IMR-90 (cell line): ENCODE measurements around the gene TTLL8. TPM values are rescaled to one million over a fixed set of nuclear protein-coding genes. Genes with fewer than 3 reads are reported as not detected.

ENCODE experiments used
- ATAC-seq: fragments of 200-7000 bp; cut with Tn5 transposase; 2 replicates; pipeline ENCODE4 v1.9.1; 2020; ENCODE audit warnings: low read depth, mild to moderate bottlenecking, moderate library complexity
- BruUV-seq: library from RNA; stranded (reverse); fragments of 400-500 nt; replicated peaks from 2 replicates; lab custom pipeline; 2021; lab: Mats Ljungman, UMichigan
- CTCF ChIA-PET: fragments of 300-600 bp; formaldehyde crosslinking; extraction: SDS; loops from one replicate; lab custom pipeline; 2021; ENCODE audit warnings: antibody characterized with exemption; lab: Yijun Ruan, JAX
- POLR2A ChIA-PET: fragments of 300-600 bp; sonication (Branson Sonifier 250); formaldehyde crosslinking; loops from one replicate; lab custom pipeline; 2022; ENCODE audit warnings: antibody characterized with exemption; ENCODE audit not compliant: unreplicated experiment; lab: Charles Lee
- DNase-seq: peaks from one replicate; pipeline ENCODE4 v3.0.0; 2013
- H2AFZ ChIP-seq: replicated peaks from 2 replicates; pipeline ENCODE3; 2013; ENCODE audit warnings: low read length, mild to moderate bottlenecking; ENCODE audit not compliant: poor library complexity
- H2AK5ac ChIP-seq: 2 replicates; pipeline ENCODE4 v1.6.1; 2013; ENCODE audit warnings: low read depth, low read length, inconsistent platforms
- H2AK9ac ChIP-seq: replicated peaks from 2 replicates; pipeline ENCODE3; 2013; ENCODE audit warnings: mild to moderate bottlenecking, low read depth, low read length, moderate library complexity; ENCODE audit not compliant: poor library complexity
- H2BK120ac ChIP-seq: 2 replicates; pipeline ENCODE4 v1.6.1; 2013; ENCODE audit warnings: low read depth, low read length, inconsistent platforms
- H2BK15ac ChIP-seq: 3 replicates; pipeline ENCODE4 v1.6.1; 2013; ENCODE audit warnings: low read depth, low read length, inconsistent platforms
- H2BK20ac ChIP-seq: 2 replicates; pipeline ENCODE4 v1.6.1; 2013; ENCODE audit warnings: low read depth, mild to moderate bottlenecking, inconsistent platforms, low read length, moderate library complexity
- H2BK5ac ChIP-seq: 2 replicates; pipeline ENCODE4 v1.6.1; 2013; ENCODE audit warnings: mild to moderate bottlenecking, low read depth, low read length, inconsistent platforms; ENCODE audit not compliant: poor library complexity, severe bottlenecking
- H3K14ac ChIP-seq: replicated peaks from 2 replicates; pipeline ENCODE4 v1.6.1; 2013; ENCODE audit warnings: low read depth, low read length, inconsistent platforms
- H3K18ac ChIP-seq: 2 replicates; pipeline ENCODE4 v1.6.1; 2013; ENCODE audit warnings: low read depth, low read length, control low read depth
- H3K23ac ChIP-seq: 2 replicates; pipeline ENCODE4 v1.6.1; 2013; ENCODE audit warnings: low read depth, low read length, inconsistent platforms
- H3K27ac ChIP-seq: 2 replicates; pipeline ENCODE4 v1.5.1; 2013; ENCODE audit warnings: mild to moderate bottlenecking, control low read depth, low read length; ENCODE audit not compliant: insufficient read depth
- H3K27me3 ChIP-seq: 2 replicates; pipeline ENCODE4 v1.6.1; 2013; ENCODE audit warnings: low read length; ENCODE audit not compliant: control insufficient read depth, insufficient read depth
- H3K36me3 ChIP-seq: 2 replicates; pipeline ENCODE4 v1.6.1; 2013; ENCODE audit warnings: low read length, mixed read lengths; ENCODE audit not compliant: control insufficient read depth, insufficient read depth
- H3K4ac ChIP-seq: 2 replicates; pipeline ENCODE4 v1.6.1; 2013; ENCODE audit warnings: low read depth, low read length, inconsistent platforms
- H3K4me1 ChIP-seq: 2 replicates; pipeline ENCODE4 v1.6.1; 2013; ENCODE audit warnings: low read length, mixed read lengths; ENCODE audit not compliant: control insufficient read depth, insufficient read depth
- H3K4me2 ChIP-seq: 2 replicates; pipeline ENCODE4 v1.6.1; 2013; ENCODE audit warnings: low read depth, mild to moderate bottlenecking, control low read depth, low read length, moderate library complexity
- H3K4me3 ChIP-seq: 2 replicates; pipeline ENCODE4 v1.5.1; 2013; ENCODE audit warnings: low read depth, mild to moderate bottlenecking, control low read depth, low read length, moderate library complexity; ENCODE audit not compliant: insufficient read depth
- H3K56ac ChIP-seq: 2 replicates; pipeline ENCODE4 v1.6.1; 2013; ENCODE audit warnings: low read length, inconsistent platforms; ENCODE audit not compliant: insufficient read depth; ENCODE audit errors: extremely low read depth
- H3K79me1 ChIP-seq, 2 experiments: 2 replicates each; pipeline ENCODE4 v1.6.1; 2013; ENCODE audit warnings: low read length in 2 of 2, inconsistent platforms in 1 of 2, low read depth in 1 of 2
- H3K9ac ChIP-seq: 2 replicates; pipeline ENCODE4 v1.6.1; 2013; ENCODE audit warnings: low read depth, low read length, control low read depth
- H3K9me1 ChIP-seq: 2 replicates; pipeline ENCODE4 v1.6.1; 2013; ENCODE audit warnings: low read length, inconsistent platforms; ENCODE audit not compliant: insufficient read depth
- H3K9me3 ChIP-seq: 2 replicates; pipeline ENCODE4 v1.6.1; 2013; ENCODE audit warnings: low read length; ENCODE audit not compliant: control insufficient read depth, insufficient read depth
- H4K20me1 ChIP-seq: 2 replicates; pipeline ENCODE4 v1.6.1; 2013; ENCODE audit warnings: low read length, inconsistent platforms; ENCODE audit not compliant: insufficient read depth
- H4K5ac ChIP-seq: 2 replicates; pipeline ENCODE4 v1.6.1; 2013; ENCODE audit warnings: mild to moderate bottlenecking, low read depth, low read length, control low read depth
- H4K8ac ChIP-seq, 2 experiments: 2 replicates each; pipeline ENCODE4 v1.6.1; 2013; ENCODE audit warnings: low read depth in 2 of 2, low read length in 2 of 2, control low read depth in 1 of 2, inconsistent platforms in 1 of 2
- H4K91ac ChIP-seq: 2 replicates; pipeline ENCODE4 v1.6.1; 2013; ENCODE audit warnings: low read depth, low read length, inconsistent platforms; ENCODE audit not compliant: insufficient read depth
- CHD1 ChIP-seq: IDR thresholded peaks from 2 replicates; pipeline ENCODE4 v1.6.1; 2012; ENCODE audit warnings: low read depth, low read length, improper control_type of control experiment
- ELK1 ChIP-seq: fragments of 150-350 bp; IDR thresholded peaks from 2 replicates; pipeline ENCODE4 v1.6.1; 2016; ENCODE audit warnings: low read depth, mild to moderate bottlenecking, low read length, moderate library complexity, borderline replicate concordance
- FOS ChIP-seq: fragments of 150-350 bp; IDR thresholded peaks from 2 replicates; pipeline ENCODE4 v1.6.1; 2016; ENCODE audit warnings: low read depth, low read length
- MAFK ChIP-seq: IDR thresholded peaks from 2 replicates; pipeline ENCODE4 v1.6.1; 2012; ENCODE audit warnings: low read depth, low read length, improper control_type of control experiment
- POLR2A ChIP-seq: IDR thresholded peaks from 2 replicates; pipeline ENCODE4 v1.6.1; 2012; ENCODE audit warnings: mild to moderate bottlenecking, low read depth, low read length
- RAD21 ChIP-seq: IDR thresholded peaks from 2 replicates; pipeline ENCODE4 v1.6.1; 2012; ENCODE audit warnings: low read length, improper control_type of control experiment
- RCOR1 ChIP-seq: IDR thresholded peaks from 2 replicates; pipeline ENCODE4 v1.6.1; 2012; ENCODE audit warnings: mild to moderate bottlenecking, low read length, improper control_type of control experiment; ENCODE audit not compliant: insufficient replicate concordance
- SMC3 ChIP-seq: fragments of 150-350 bp; IDR thresholded peaks from 2 replicates; pipeline ENCODE4 v1.6.1; 2016; ENCODE audit warnings: low read depth, mild to moderate bottlenecking, antibody characterized with exemption, low read length, moderate library complexity
- USF2 ChIP-seq: fragments of 150-350 bp; IDR thresholded peaks from 2 replicates; pipeline ENCODE4 v1.6.1; 2017; ENCODE audit warnings: mild to moderate bottlenecking, antibody characterized with exemption, low read length, low read depth
- WGBS, 2 experiments: methylation state at CpG; one replicate each; pipeline versions ENCODE4 v1.1.5 to v1.1.7; 2013; ENCODE audit warnings: missing lambda C conversion rate in 2 of 2; ENCODE audit not compliant: insufficient read length in 1 of 2; ENCODE audit errors: extremely low coverage in 2 of 2; 5-methylcytosine and 5-hydroxymethylcytosine counted together
- dilution Hi-C: fragments of 300-500 bp; cut with HindIII; formaldehyde crosslinking; loops from one replicate; pipeline ENCODE4 v1.14.3; 2018; ENCODE audit warnings: low sequenced_read_pairs; ENCODE audit not compliant: unreplicated experiment
- in situ Hi-C: fragments of 300-500 bp; cut with MboI; formaldehyde crosslinking; loops from 3 replicates; pipeline ENCODE4 v1.14.3; 2019; ENCODE audit warnings: low sequenced_read_pairs, inconsistent platforms, mixed read lengths
- intact Hi-C: fragments of 100-400 bp; cut with micrococcal nuclease; formaldehyde crosslinking; loops from 2 replicates; pipeline ENCODE4 v1.10.0; 2022
- polyA plus RNA-seq, 3 experiments: library from polyadenylated mRNA; depleted of rRNA; stranded (reverse); fragments of >200 nt; gene quantifications; 2 replicates each; pipeline ENCODE4 v1.2.3, GENCODE V29; 2012; ENCODE audit warnings: low replicate concordance in 1 of 3
- total RNA-seq: library from RNA; depleted of rRNA; stranded (reverse); fragments of >200 nt; gene quantifications from 2 replicates; pipeline ENCODE4 v1.2.3, GENCODE V29; 2012

Gene TTLL8
- total and polyA plus RNA-seq, 2 of the 4 experiments (the other 2 are of a cell fraction): not detected

- TF ChIP-seq USF2 (no peak), ELK1 (no peak), RAD21 (no peak), CHD1 (no peak), MAFK (no peak), RCOR1 (no peak), SMC3 (no peak), FOS (no peak), POLR2A (no peak)
- no peak overlapping the region for H2BK120ac ChIP-seq
- peak overlapping the region; percentile 67 for H2AFZ ChIP-seq
- peaks cover 6% of the 10 kb centered on the region; the same call in 1 of the 2 replicates for H3K4me1 ChIP-seq
- no peaks in the 10 kb centered on the region for H3K9me1 ChIP-seq
- ChIA-PET CTCF (no interaction called here), POLR2A (no interaction called here)
- H3K4me2 ChIP-seq: peak overlapping the region; percentile 71; the same call in 1 of the 2 replicates
- WGBS, 2 experiments: 4% methylated on average over 48 of the region's 91 CpGs; no CpG with 5 or more reads in 1 of the 2 experiments
- no peak overlapping the region for H4K5ac ChIP-seq
- H3K79me1 ChIP-seq: no peaks in the 10 kb centered on the region
- H3K4ac ChIP-seq: no peak overlapping the region
- H4K8ac ChIP-seq: no peak overlapping the region
- dilution Hi-C loops: no loop called here
- no peaks in the 10 kb centered on the region for H3K36me3 ChIP-seq
- H3K18ac ChIP-seq: no peak overlapping the region
- H3K4me3 ChIP-seq: no peak overlapping the region
- H2BK20ac ChIP-seq: no peak overlapping the region
- H3K27ac ChIP-seq: no peak overlapping the region
- ATAC-seq (no peak), DNase-seq (no peak)
- no peaks in the 10 kb centered on the region for H4K20me1 ChIP-seq
- H2BK5ac ChIP-seq: no peak overlapping the region
- H4K91ac ChIP-seq: no peak overlapping the region
- no peak overlapping the region for H3K56ac ChIP-seq
- intact Hi-C loops: no loop called here
- no peak overlapping the region for H2AK9ac ChIP-seq
- no peak overlapping the region for H3K14ac ChIP-seq
- no peak overlapping the region for H2BK15ac ChIP-seq
- H3K9me3 ChIP-seq: peaks cover 4% of the 10 kb centered on the region; the same call in 1 of the 2 replicates
- no TSS peak for BruUV-seq
- no peak overlapping the region for H2AK5ac ChIP-seq
- in situ Hi-C loops: no loop called here
- no peak overlapping the region for H3K23ac ChIP-seq
- H3K27me3 ChIP-seq: peaks cover 81% of the 10 kb centered on the region
- H3K9ac ChIP-seq: no peak overlapping the region
Observed at GRCh38 chr22:50014655-50015401, 43.3 kb downstream of the TTLL8 start.
